GM12892 (cell line): ENCODE results near the gene FZR1.

Source experiments
- POLR2A ChIP-seq: IDR thresholded peaks from 2 replicates; pipeline ENCODE4 v1.6.1; 2011; ENCODE audit warnings: low read depth, low read length, control low read depth
- POLR2AphosphoS5 ChIP-seq: IDR thresholded peaks from 2 replicates; pipeline ENCODE4 v1.6.1; 2011; ENCODE audit warnings: low read depth, low read length, control low read depth

GRCh38 chr19:3516675-3517207, 10.6 kb downstream of the FZR1 start:
- TF ChIP-seq POLR2A, result no peak
- no peak for TF ChIP-seq POLR2AphosphoS5
